GM19239 (cell line): ENCODE measurements around the gene FOCAD.
"Not testable (repeated sequence)": the region's sequence is repeated elsewhere in the genome, so short reads cannot be mapped to it uniquely, and the experiment has no call there.

Source experiments
- DNase-seq: peaks from one replicate; pipeline ENCODE4 v3.0.0; 2011; ENCODE audit warnings: low spot score; ENCODE audit not compliant: insufficient read length
- FAIRE-seq: peaks from 2 replicates; lab custom pipeline; 2011; peaks lifted over from hg19 to GRCh38; lab: Jason Lieb, UNC

Gene FOCAD

GRCh38 chr9:20684035-20684874, at the start of gene FOCAD:
FOCAD (plus strand) TSS chr9:20684259; CDS start chr9:20715354, 31,095 bp downstream.
- peak; percentile 83 for DNase-seq
- FAIRE-seq = peak; percentile 88

GRCh38 chr9:20634895-20635294, 49.2 kb upstream of the FOCAD start:
- FAIRE-seq = peak; percentile 51

GRCh38 chr9:20636888-20637440, 47.1 kb upstream of the FOCAD start:
- FAIRE-seq (no peak), DNase-seq (no peak)

More at GRCh38 chr9:20634895-20635294, 49.2 kb upstream of the FOCAD start:
- DNase-seq = no peak

- FAIRE-seq (peak; percentile 95), DNase-seq (no peak)
Observed at GRCh38 chr9:20640331-20641187, 43.5 kb upstream of the FOCAD start.

GRCh38 chr9:20642045-20642444, 42.0 kb upstream of the FOCAD start:
- FAIRE-seq (peak; percentile 33), DNase-seq (no peak)

- DNase-seq = no peak
- FAIRE-seq = no peak
Observed at GRCh38 chr9:20643660-20644059, 40.4 kb upstream of the FOCAD start.

GRCh38 chr9:20646656-20647055, 37.4 kb upstream of the FOCAD start:
- FAIRE-seq (no peak), DNase-seq (no peak)

- DNase-seq = no peak
- FAIRE-seq = no peak
Observed at GRCh38 chr9:20649381-20649780, 34.7 kb upstream of the FOCAD start.

GRCh38 chr9:20650313-20650712, 33.7 kb upstream of the FOCAD start:
- DNase-seq (no peak), FAIRE-seq (no peak)

- no peak for DNase-seq
- FAIRE-seq = no peak
Observed at GRCh38 chr9:20650750-20651299, 33.2 kb upstream of the FOCAD start.

- DNase-seq = no peak
- no peak for FAIRE-seq
Observed at GRCh38 chr9:20651939-20652338, 32.1 kb upstream of the FOCAD start.

GRCh38 chr9:20658246-20658667, 25.8 kb upstream of the FOCAD start:
- not testable (repeated sequence) for DNase-seq, FAIRE-seq

- DNase-seq = no peak
Observed at GRCh38 chr9:20658677-20659473, 25.2 kb upstream of the FOCAD start.

GRCh38 chr9:20659474-20659967, 24.5 kb upstream of the FOCAD start:
- DNase-seq (no peak), FAIRE-seq (peak; percentile 44)

More at GRCh38 chr9:20658677-20659473, 25.2 kb upstream of the FOCAD start:
- FAIRE-seq = no peak

GRCh38 chr9:20662156-20662555, 21.9 kb upstream of the FOCAD start:
- FAIRE-seq = no peak

GRCh38 chr9:20663133-20663532, 20.9 kb upstream of the FOCAD start:
- FAIRE-seq = no peak
- no peak for DNase-seq

More at GRCh38 chr9:20662156-20662555, 21.9 kb upstream of the FOCAD start:
- no peak for DNase-seq

- no peak for FAIRE-seq
- DNase-seq = no peak
Observed at GRCh38 chr9:20664501-20664900, 19.6 kb upstream of the FOCAD start.

- DNase-seq = no peak
- FAIRE-seq = no peak
Observed at GRCh38 chr9:20670395-20670794, 13.7 kb upstream of the FOCAD start.

- no peak for FAIRE-seq
Observed at GRCh38 chr9:20671635-20672034, 12.4 kb upstream of the FOCAD start.

More at GRCh38 chr9:20671635-20672034, 12.4 kb upstream of the FOCAD start:
- DNase-seq = no peak
